GM18511 (cell line): ENCODE results near the gene CCR3.
"Not testable (repeated sequence)": the region's sequence is repeated elsewhere in the genome, so short reads cannot be mapped to it uniquely, and the experiment has no call there.

Experiments used
- ATAC-seq: cut with Tn5 transposase; IDR thresholded peaks from one replicate; pipeline ENCODE4 v1.9.1; 2021; ENCODE audit warnings: mild to moderate bottlenecking, moderate library complexity; ENCODE audit not compliant: unreplicated experiment

Gene CCR3

GRCh38 chr3:46242120-46242519, at the start of gene CCR3:
Gene CCR3 (plus strand): TSS chr3:46242460. CDS start chr3:46265159, 22,699 bp downstream.
- ATAC-seq: no peak

GRCh38 chr3:46192939-46193338, 49.3 kb upstream of the CCR3 start:
- ATAC-seq: no peak

GRCh38 chr3:46193436-46193835, 48.8 kb upstream of the CCR3 start:
- ATAC-seq: no peak

GRCh38 chr3:46194868-46195553, 47.2 kb upstream of the CCR3 start:
- ATAC-seq: no peak

- ATAC-seq: no peak
These were observed 45.9 kb upstream of the CCR3 start for GRCh38 chr3:46196261-46196957.

- ATAC-seq: no peak
These were observed 42.0 kb upstream of the CCR3 start for GRCh38 chr3:46200211-46200610.

- ATAC-seq: no peak
These were observed 41.5 kb upstream of the CCR3 start for GRCh38 chr3:46200790-46201189.

- ATAC-seq: no peak
These were observed 39.7 kb upstream of the CCR3 start for GRCh38 chr3:46202535-46202934.

- no peak for ATAC-seq
These were observed 38.6 kb upstream of the CCR3 start for GRCh38 chr3:46203681-46204080.

GRCh38 chr3:46205286-46205960, 36.8 kb upstream of the CCR3 start:
- ATAC-seq: no peak

- ATAC-seq: no peak
These were observed 35.8 kb upstream of the CCR3 start for GRCh38 chr3:46206282-46207015.

GRCh38 chr3:46207514-46207913, 34.7 kb upstream of the CCR3 start:
- not testable (repeated sequence) for ATAC-seq

GRCh38 chr3:46208167-46208704, 34.0 kb upstream of the CCR3 start, which contains the start of gene CCR1:
Gene CCR1 (minus strand): TSS chr3:46208313. CDS start chr3:46204313, 4,000 bp downstream.
- peak; percentile 79 for ATAC-seq

- no peak for ATAC-seq
These were observed 33.2 kb upstream of the CCR3 start for GRCh38 chr3:46209053-46209452.

GRCh38 chr3:46209746-46210470, 32.4 kb upstream of the CCR3 start:
- ATAC-seq: no peak

GRCh38 chr3:46212101-46212500, 30.2 kb upstream of the CCR3 start:
- ATAC-seq: no peak

GRCh38 chr3:46213201-46213600, 29.1 kb upstream of the CCR3 start:
- no peak for ATAC-seq

- no peak for ATAC-seq
These were observed 27.4 kb upstream of the CCR3 start for GRCh38 chr3:46214751-46215352.

GRCh38 chr3:46215810-46216414, 26.3 kb upstream of the CCR3 start:
- no peak for ATAC-seq
